ENCODE results near the gene RNF123. TPM values are rescaled to one million over a fixed set of nuclear protein-coding genes. Genes with fewer than 3 reads are reported as not detected.
"Not testable (repeated sequence)": the region's sequence is repeated elsewhere in the genome, so short reads cannot be mapped to it uniquely, and the experiment has no call there.

The RNF123 gene
- total RNA-seq, 2 donors from 2014 or later, result 22.8 to 44.5 TPM

- Mint-ChIP-seq H3K4me1 (no peaks in the 10 kb centered on the region), H3K27ac (no peak overlapping the region), H3K27me3 (no peaks in the 10 kb centered on the region), H3K36me3 (ENCODE audit: low read depth) (peaks cover 61% of the 10 kb centered on the region), H3K4me3 (no peak overlapping the region), H3K9me3 (no peaks in the 10 kb centered on the region)
- ATAC-seq (replicated peaks), result no peak
Observed at GRCh38 chr3:49745986-49746385, 56.6 kb downstream of the RNF123 start.

GRCh38 chr3:49747792-49748480 is 58.6 kb downstream of the RNF123 start:
- no peak overlapping the region for H3K27ac Mint-ChIP-seq
- no peaks in the 10 kb centered on the region for H3K27me3 Mint-ChIP-seq
- H3K4me1 Mint-ChIP-seq, result no peaks in the 10 kb centered on the region
- H3K36me3 Mint-ChIP-seq (ENCODE audit: low read depth), result peaks cover 63% of the 10 kb centered on the region
- H3K4me3 Mint-ChIP-seq, result no peak overlapping the region
- H3K9me3 Mint-ChIP-seq, result no peaks in the 10 kb centered on the region
- ATAC-seq (replicated peaks), result no peak

GRCh38 chr3:49748874-49749273 is 59.5 kb downstream of the RNF123 start:
- not testable (repeated sequence) for H3K4me3 Mint-ChIP-seq; ATAC-seq (replicated peaks); H3K9me3 Mint-ChIP-seq; H3K27ac Mint-ChIP-seq; H3K4me1 Mint-ChIP-seq; H3K27me3 Mint-ChIP-seq
- H3K36me3 Mint-ChIP-seq (ENCODE audit: low read depth), result peaks cover 62% of the 10 kb centered on the region

GRCh38 chr3:49750056-49750455 is 60.7 kb downstream of the RNF123 start:
- H3K4me3 Mint-ChIP-seq, result no peak overlapping the region
- no peaks in the 10 kb centered on the region for H3K27me3 Mint-ChIP-seq
- H3K4me1 Mint-ChIP-seq, result peaks cover 6% of the 10 kb centered on the region
- no peak overlapping the region for H3K27ac Mint-ChIP-seq
- ATAC-seq (replicated peaks), result no peak
- H3K36me3 Mint-ChIP-seq (ENCODE audit: low read depth), result peaks cover 53% of the 10 kb centered on the region
- H3K9me3 Mint-ChIP-seq, result no peaks in the 10 kb centered on the region

- peaks cover 44% of the 10 kb centered on the region for H3K36me3 Mint-ChIP-seq (ENCODE audit: low read depth)
- H3K4me3 Mint-ChIP-seq, result no peak overlapping the region
- H3K27ac Mint-ChIP-seq, result no peak overlapping the region
- no peak for ATAC-seq (replicated peaks)
- H3K9me3 Mint-ChIP-seq, result no peaks in the 10 kb centered on the region
- peaks cover 14% of the 10 kb centered on the region for H3K4me1 Mint-ChIP-seq
- H3K27me3 Mint-ChIP-seq, result no peaks in the 10 kb centered on the region
Observed at GRCh38 chr3:49751501-49751900, 62.1 kb downstream of the RNF123 start.

- Mint-ChIP-seq H3K27ac (no peak overlapping the region), H3K36me3 (ENCODE audit: low read depth) (peaks cover 30% of the 10 kb centered on the region), H3K9me3 (no peaks in the 10 kb centered on the region), H3K27me3 (no peaks in the 10 kb centered on the region), H3K4me1 (peaks cover 17% of the 10 kb centered on the region), H3K4me3 (no peak overlapping the region)
- no peak for ATAC-seq (replicated peaks)
Observed at GRCh38 chr3:49754536-49754935, 65.2 kb downstream of the RNF123 start.

GRCh38 chr3:49756036-49756435 is 66.7 kb downstream of the RNF123 start:
- peaks cover 34% of the 10 kb centered on the region for H3K36me3 Mint-ChIP-seq (ENCODE audit: low read depth)
- no peaks in the 10 kb centered on the region for H3K9me3 Mint-ChIP-seq
- H3K4me3 Mint-ChIP-seq, result no peak overlapping the region
- no peak for ATAC-seq (replicated peaks)
- no peaks in the 10 kb centered on the region for H3K27me3 Mint-ChIP-seq
- H3K27ac Mint-ChIP-seq, result peak overlapping the region; percentile 21
- H3K4me1 Mint-ChIP-seq, result peaks cover 18% of the 10 kb centered on the region

- Mint-ChIP-seq H3K9me3 (no peaks in the 10 kb centered on the region), H3K4me3 (no peak overlapping the region), H3K27ac (peak overlapping the region; percentile 43), H3K27me3 (no peaks in the 10 kb centered on the region), H3K36me3 (ENCODE audit: low read depth) (peaks cover 34% of the 10 kb centered on the region), H3K4me1 (peaks cover 18% of the 10 kb centered on the region)
- no peak for ATAC-seq (replicated peaks)
Observed at GRCh38 chr3:49757197-49757596, 67.8 kb downstream of the RNF123 start.

GRCh38 chr3:49759226-49759625 is 69.9 kb downstream of the RNF123 start:
- peaks cover 17% of the 10 kb centered on the region for H3K4me1 Mint-ChIP-seq

GRCh38 chr3:49761661-49762060 is 72.3 kb downstream of the RNF123 start:
- H3K27ac Mint-ChIP-seq, result no peak overlapping the region
- no peak for ATAC-seq (replicated peaks)
- H3K4me3 Mint-ChIP-seq, result no peak overlapping the region
- no peaks in the 10 kb centered on the region for H3K9me3 Mint-ChIP-seq
- no peaks in the 10 kb centered on the region for H3K27me3 Mint-ChIP-seq
- H3K4me1 Mint-ChIP-seq, result peaks cover 4% of the 10 kb centered on the region
- peaks cover 26% of the 10 kb centered on the region for H3K36me3 Mint-ChIP-seq (ENCODE audit: low read depth)

More at GRCh38 chr3:49759226-49759625, 69.9 kb downstream of the RNF123 start:
- Mint-ChIP-seq H3K4me3 (no peak overlapping the region), H3K27me3 (no peaks in the 10 kb centered on the region), H3K36me3 (ENCODE audit: low read depth) (peaks cover 34% of the 10 kb centered on the region), H3K27ac (no peak overlapping the region), H3K9me3 (no peaks in the 10 kb centered on the region)
- no peak for ATAC-seq (replicated peaks)

GRCh38 chr3:49763981-49764380 is 74.6 kb downstream of the RNF123 start:
- no peaks in the 10 kb centered on the region for H3K9me3 Mint-ChIP-seq
- no peak overlapping the region for H3K4me3 Mint-ChIP-seq
- peaks cover 4% of the 10 kb centered on the region for H3K4me1 Mint-ChIP-seq
- ATAC-seq (replicated peaks), result no peak
- H3K36me3 Mint-ChIP-seq (ENCODE audit: low read depth), result peaks cover 28% of the 10 kb centered on the region
- no peaks in the 10 kb centered on the region for H3K27me3 Mint-ChIP-seq
- no peak overlapping the region for H3K27ac Mint-ChIP-seq

- ATAC-seq (replicated peaks), result peak; percentile 53
- Mint-ChIP-seq H3K27me3 (no peaks in the 10 kb centered on the region), H3K9me3 (no peaks in the 10 kb centered on the region), H3K36me3 (ENCODE audit: low read depth) (peaks cover 19% of the 10 kb centered on the region), H3K27ac (peak overlapping the region; percentile 4), H3K4me1 (peaks cover 6% of the 10 kb centered on the region), H3K4me3 (no peak overlapping the region)
Observed at GRCh38 chr3:49769286-49769915, 80.0 kb downstream of the RNF123 start.

GRCh38 chr3:49769926-49770325 is 80.6 kb downstream of the RNF123 start:
- Mint-ChIP-seq H3K9me3 (no peaks in the 10 kb centered on the region), H3K4me3 (no peak overlapping the region), H3K4me1 (peaks cover 6% of the 10 kb centered on the region), H3K36me3 (ENCODE audit: low read depth) (peaks cover 22% of the 10 kb centered on the region), H3K27ac (peak overlapping the region; percentile 4), H3K27me3 (no peaks in the 10 kb centered on the region)
- no peak for ATAC-seq (replicated peaks)

Measured in activated T-helper 17 cell treated with anti-CD3 and anti-CD28 coated beads, Interleukin-2, amount 50 U/mL, for 72 hours (primary cell).